Measurements from ENCODE around the gene AKAP1.
"Not testable (repeated sequence)": the region's sequence is repeated elsewhere in the genome, so short reads cannot be mapped to it uniquely, and the experiment has no call there.

AKAP1 gene

GRCh38 chr17:57078274-57078673, 6.8 kb upstream of the AKAP1 start:
- no peak for DNase-seq

DNA sequence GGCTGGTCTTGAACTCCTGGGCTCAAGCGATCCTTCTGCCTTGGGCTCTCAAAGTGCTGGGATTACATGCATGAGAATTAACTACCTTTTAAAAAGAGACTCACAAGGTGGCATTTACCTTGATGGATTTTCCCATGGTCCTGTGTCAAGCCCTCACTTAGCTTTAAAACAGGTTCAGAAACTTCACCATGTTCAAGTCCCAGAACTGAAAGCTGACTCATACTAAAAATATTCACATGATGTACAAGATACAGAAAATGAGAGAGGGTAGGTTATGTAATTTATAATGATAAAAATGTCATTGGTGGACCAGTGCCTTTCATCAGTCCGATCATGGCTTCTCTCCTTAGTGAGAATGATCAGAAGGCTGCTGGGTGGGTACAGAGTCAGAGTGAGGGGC, 4.3 kb upstream of the AKAP1 start:
- DNase-seq = no peak

- no peak for DNase-seq
These were observed 2.6 kb upstream of the AKAP1 start for GRCh38 chr17:57082441-57082840.

DNA sequence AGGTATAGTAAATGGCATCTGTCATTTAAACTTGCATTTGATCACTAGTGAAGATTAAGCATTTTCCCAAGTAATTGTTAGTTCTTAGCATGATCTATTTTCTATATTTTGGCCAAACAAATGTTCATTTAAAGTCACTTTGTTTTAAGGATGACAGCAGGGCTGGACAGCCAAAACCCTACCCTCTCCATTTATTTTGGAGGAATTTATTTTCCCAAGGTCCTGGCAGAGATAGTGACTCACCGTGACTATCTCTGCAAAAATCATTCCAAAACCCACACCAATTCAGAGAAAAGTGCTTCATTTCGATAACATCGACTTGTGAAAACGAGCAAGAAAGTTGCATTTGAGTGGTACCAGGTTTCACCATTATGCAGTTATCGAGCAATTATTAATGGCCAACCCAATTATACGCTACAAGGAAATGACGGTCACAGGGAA, 665 bp upstream of the AKAP1 start:
- no peak for DNase-seq

- peak; percentile 29 for DNase-seq
These were observed 512 bp downstream of the AKAP1 start for GRCh38 chr17:57085448-57086068.

DNA sequence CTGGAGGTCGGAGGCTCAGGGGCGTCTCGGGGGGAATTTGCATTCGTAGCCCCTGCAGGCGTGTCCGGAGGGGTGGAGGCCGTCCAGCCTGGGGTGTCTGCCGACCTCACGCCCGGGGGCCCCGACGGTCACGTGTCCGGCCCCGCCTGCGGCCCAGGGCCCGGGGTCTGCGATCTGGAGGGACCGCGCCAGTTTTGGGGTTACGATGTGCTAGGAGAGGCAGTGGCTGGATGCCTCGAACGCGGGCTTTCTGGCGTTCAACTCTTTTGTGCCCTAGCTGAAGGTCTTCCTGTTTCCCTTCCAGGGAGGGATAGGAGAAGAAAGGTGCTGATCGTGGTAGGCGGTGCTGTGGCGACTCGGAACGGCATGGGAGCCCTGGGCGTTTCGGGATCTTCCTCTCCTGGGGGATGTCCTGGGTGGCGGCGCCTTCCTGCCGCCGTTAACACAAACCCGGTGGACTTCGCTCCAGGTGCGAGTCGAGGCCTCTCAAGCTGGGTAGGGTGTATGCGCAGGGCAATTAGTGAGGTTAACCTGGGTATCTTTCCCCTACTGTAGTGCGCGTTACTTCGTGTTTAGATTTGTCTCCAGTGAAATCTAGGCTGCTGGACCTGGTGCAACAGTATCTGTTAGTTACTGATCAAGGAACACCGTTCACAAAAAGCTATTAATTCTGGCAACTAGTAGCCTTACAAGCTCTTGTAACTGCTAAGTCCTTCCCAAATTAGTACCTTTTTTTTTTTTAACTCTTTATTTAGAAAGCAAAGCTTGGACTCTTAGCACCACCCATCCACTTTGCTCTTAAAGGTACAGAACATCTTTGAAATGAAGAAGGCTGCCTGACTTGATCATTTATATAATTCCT, 1.3 kb downstream of the AKAP1 start:
- DNase-seq = peak; percentile 30

- DNase-seq = no peak
These were observed 3.3 kb downstream of the AKAP1 start for GRCh38 chr17:57088298-57088697.

DNA sequence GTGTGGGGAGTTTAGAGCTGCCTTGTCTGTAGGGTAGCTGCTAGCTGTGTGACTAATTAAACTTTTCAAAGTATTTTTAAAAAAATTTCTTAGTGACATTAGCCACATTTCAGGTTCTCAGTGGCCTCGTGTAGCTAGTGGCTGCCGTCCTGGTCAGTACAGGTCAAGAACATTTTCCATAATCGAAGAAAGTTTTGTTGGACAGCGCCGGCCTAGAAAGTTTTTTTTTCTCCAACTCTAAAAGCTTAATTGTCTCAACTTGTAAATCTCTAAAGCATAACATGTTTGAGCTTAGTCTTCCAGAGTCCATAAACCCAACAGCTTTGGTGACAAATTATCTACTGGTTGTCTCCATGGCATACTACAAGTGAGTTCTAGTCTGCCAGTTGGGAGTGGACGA, 4.3 kb downstream of the AKAP1 start:
- DNase-seq = no peak

- DNase-seq = no peak
These were observed 5.6 kb downstream of the AKAP1 start for GRCh38 chr17:57090560-57091185.

GRCh38 chr17:57091186-57091618, 6.2 kb downstream of the AKAP1 start:
- no peak for DNase-seq

GRCh38 chr17:57092171-57092570, 7.1 kb downstream of the AKAP1 start:
- DNase-seq = no peak

GRCh38 chr17:57092779-57093178, 7.7 kb downstream of the AKAP1 start:
- DNase-seq = no peak

- no peak for DNase-seq
These were observed 11.6 kb downstream of the AKAP1 start for GRCh38 chr17:57096472-57097202.

GRCh38 chr17:57097832-57098421, 12.9 kb downstream of the AKAP1 start:
- DNase-seq = no peak

- DNase-seq = no peak
These were observed 14.1 kb downstream of the AKAP1 start for GRCh38 chr17:57099165-57099564.

DNA sequence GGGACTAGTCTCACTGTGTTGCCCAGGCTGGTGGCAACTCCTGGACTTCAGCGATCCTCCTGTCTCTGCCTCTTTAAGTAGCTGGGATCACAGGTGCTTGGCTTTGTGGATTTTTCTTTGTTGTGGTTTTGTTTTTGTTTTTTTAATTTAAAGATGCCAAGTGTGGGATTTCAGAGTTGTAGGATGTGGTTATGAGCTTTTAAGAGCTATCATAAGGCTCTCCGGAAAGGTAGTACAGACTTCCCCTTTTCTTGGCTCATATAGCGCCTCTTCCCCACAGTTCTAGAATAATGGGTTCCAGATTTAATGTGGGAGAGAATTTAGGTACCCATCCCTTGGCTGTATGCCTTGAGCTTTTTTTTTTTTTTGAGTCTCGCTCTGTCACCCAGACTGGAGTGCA, 17.1 kb downstream of the AKAP1 start:
- DNase-seq = no peak

DNA sequence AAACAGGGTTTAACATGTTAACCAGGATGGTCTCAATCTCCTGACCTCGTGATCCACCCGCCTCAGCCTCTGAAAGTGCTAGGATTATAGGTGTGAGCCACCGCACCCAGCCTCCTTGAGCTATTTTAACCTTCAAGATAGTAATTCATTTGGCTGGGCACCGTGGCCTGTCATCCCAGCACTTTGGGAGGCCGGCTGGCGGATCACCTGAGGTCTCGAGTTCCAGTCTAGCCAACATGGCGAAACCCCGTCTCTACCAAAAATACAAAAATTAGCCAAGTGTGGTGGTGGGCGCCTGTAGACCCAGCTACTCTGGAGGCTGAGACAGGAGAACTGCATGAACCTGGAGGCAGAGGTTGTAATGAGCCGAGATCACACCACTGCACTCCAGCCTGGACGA, 17.6 kb downstream of the AKAP1 start:
- DNase-seq = not testable (repeated sequence)

DNA sequence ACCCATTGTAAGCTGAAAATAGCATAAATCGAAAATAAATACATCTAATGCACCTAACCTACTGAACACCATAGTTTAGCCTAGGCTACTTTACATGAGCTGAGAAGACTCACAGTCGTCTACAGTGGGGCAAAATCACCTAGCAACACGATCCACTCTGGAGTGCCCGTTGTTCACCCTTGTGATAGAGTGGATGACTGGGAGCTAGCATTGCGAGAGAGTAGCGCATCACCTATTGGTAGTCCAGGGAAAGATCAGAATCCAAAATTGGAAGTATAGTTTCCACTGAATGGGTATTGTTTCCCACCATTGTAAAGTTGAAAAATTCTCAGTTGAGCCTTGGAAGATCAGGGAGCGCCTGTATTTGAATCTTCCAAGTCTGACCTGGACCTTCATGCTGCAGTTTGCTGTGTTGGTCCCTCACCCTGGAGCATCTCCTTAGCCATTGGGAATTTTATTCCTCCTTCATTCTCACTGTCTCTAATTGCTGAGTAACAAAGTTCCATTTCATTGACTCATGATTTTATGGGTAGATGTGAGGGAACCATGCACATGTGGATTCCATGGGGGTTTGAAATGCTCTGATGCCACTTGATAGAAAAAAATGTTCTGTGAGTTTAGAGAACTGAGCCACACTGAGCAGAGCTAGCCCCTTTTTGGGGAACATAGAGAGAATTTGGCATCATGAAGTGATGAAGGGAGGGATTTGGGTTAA, 19.6 kb downstream of the AKAP1 start:
- DNase-seq = no peak

DNA sequence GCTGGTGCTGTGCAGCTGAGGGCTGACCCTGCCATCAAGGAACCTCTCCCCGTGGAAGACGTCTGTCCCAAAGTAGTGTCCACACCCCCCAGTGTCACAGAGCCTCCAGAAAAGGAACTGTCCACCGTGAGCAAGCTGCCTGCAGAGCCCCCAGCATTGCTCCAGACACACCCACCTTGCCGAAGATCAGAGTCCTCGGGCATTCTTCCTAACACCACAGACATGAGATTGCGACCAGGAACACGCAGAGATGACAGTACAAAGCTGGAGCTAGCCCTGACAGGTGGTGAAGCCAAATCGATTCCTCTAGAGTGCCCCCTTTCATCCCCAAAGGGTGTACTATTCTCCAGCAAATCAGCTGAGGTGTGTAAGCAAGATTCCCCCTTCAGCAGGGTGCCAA, 20.5 kb downstream of the AKAP1 start:
- DNase-seq = no peak

- DNase-seq = no peak
These were observed 21.2 kb downstream of the AKAP1 start for GRCh38 chr17:57106107-57106835.

DNA sequence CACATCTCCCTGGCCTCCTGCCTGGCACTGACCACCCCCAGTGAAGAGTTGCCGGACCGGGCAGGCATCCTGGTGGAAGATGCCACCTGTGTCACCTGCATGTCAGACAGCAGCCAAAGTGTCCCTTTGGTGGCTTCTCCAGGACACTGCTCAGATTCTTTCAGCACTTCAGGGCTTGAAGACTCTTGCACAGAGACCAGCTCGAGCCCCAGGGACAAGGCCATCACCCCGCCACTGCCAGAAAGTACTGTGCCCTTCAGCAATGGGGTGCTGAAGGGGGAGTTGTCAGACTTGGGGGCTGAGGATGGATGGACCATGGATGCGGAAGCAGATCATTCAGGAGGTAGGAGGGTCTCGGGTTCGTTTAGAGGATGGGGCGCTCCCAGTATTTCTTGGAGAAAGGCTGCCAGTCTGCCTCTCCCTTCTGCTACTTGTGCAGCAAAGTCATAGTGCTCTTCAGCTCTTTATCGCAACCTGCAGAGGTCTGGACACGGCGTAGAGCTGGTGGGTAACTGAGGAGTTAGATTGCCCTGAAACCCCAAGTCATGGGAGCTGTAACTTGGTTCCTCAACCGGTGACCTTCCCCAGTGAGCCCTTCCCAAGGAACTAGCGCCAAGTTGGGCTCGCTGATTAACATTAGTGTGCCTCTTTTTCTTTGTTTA, 21.9 kb downstream of the AKAP1 start:
- no peak for DNase-seq
